GM12875 (cell line): Measurements from ENCODE around the gene CGB1.

Experiments
- H3K4me3 ChIP-seq: one replicate; pipeline ENCODE4 v1.5.1; 2011; ENCODE audit warnings: low read depth, low read length, control low read depth
- CTCF ChIP-seq: IDR thresholded peaks from 2 replicates; pipeline ENCODE4 v1.5.1; 2011; ENCODE audit warnings: low read depth, mild to moderate bottlenecking, control low read depth, inconsistent platforms, low read length, moderate library complexity, borderline replicate concordance; ENCODE audit not compliant: insufficient read depth

Gene CGB1

GRCh38 chr19:48985711-48986110 is 51.0 kb downstream of the CGB1 start:
- H3K4me3 ChIP-seq, result no peak overlapping the region
- no peak for TF ChIP-seq CTCF
